Right atrium auricular region (tissue), 2 donors: ENCODE data around the gene DCC. TPM values are rescaled to one million over a fixed set of nuclear protein-coding genes. Genes with fewer than 3 reads are reported as not detected.
"Not testable (repeated sequence)": the region's sequence is repeated elsewhere in the genome, so short reads cannot be mapped to it uniquely, and the experiment has no call there.

ENCODE experiments used
- DNase-seq: peaks from one replicate; pipeline ENCODE4 v3.0.0-alpha.2; 2019; ENCODE audit warnings: low spot score
- H3K27ac ChIP-seq, 2 donors: fragments of 200-600 bp; sonication (generic); 1 replicate in 1 of 2; 2 replicates in 1 of 2; pipeline ENCODE4 v1.5.1; 2016 to 2019
- H3K27me3 ChIP-seq, 2 donors: fragments of 200-600 bp; sonication (generic); one replicate each; pipeline versions ENCODE4 v1.5.1 to v1.6.0; 2017 to 2019
- H3K36me3 ChIP-seq: fragments of 200-600 bp; sonication (generic); one replicate; pipeline ENCODE4 v1.5.1; 2016
- H3K4me1 ChIP-seq, 2 donors: fragments of 200-600 bp; sonication (generic); one replicate each; pipeline versions ENCODE4 v1.5.1 to v1.6.0; 2017 to 2019
- H3K4me3 ChIP-seq, 2 donors: fragments of 200-600 bp; sonication (generic); 1 replicate in 1 of 2; 2 replicates in 1 of 2; pipeline ENCODE4 v1.5.1; 2017 to 2019; ENCODE audit warnings: mild to moderate bottlenecking in 1 of 2, moderate library complexity in 1 of 2
- H3K9me3 ChIP-seq, 2 donors: fragments of 200-600 bp; sonication (generic); one replicate each; pipeline ENCODE4 v1.5.1; 2019
- CTCF ChIP-seq, 2 donors: fragments of 200-600 bp; sonication (generic); IDR thresholded peaks; one replicate each; pipeline ENCODE4 v1.5.1; 2019; ENCODE audit warnings: antibody characterized with exemption in 2 of 2
- total RNA-seq, 2 donors: library from RNA; depleted of rRNA; stranded (reverse); fragments of >200 nt; gene quantifications; one replicate each; pipeline ENCODE4 v1.1.0, GENCODE V29; 2016

DCC gene
- total RNA-seq, 2 donors from 2014 or later: not detected

GRCh38 chr18:53489266-53489665 lies 1149.3 kb downstream of the DCC start:
- DNase-seq: no peak
- Histone ChIP-seq H3K27ac (no peak overlapping the region), H3K9me3 (no peaks in the 10 kb centered on the region), H3K4me1 (no peaks in the 10 kb centered on the region), H3K36me3 (no peaks in the 10 kb centered on the region), H3K4me3 (no peak overlapping the region), H3K27me3 (no peaks in the 10 kb centered on the region)
- TF ChIP-seq CTCF (IDR thresholded peaks at IDR 0.05): no peak

- Histone ChIP-seq H3K9me3 (no peaks in the 10 kb centered on the region), H3K4me1 (no peaks in the 10 kb centered on the region), H3K4me3 (no peak overlapping the region), H3K36me3 (no peaks in the 10 kb centered on the region), H3K27me3 (no peaks in the 10 kb centered on the region), H3K27ac (no peak overlapping the region)
- no peak for DNase-seq
- no peak for TF ChIP-seq CTCF (IDR thresholded peaks at IDR 0.05)
Observed at GRCh38 chr18:53490019-53490418, 1150.0 kb downstream of the DCC start.

GRCh38 chr18:53496028-53496427 lies 1156.0 kb downstream of the DCC start:
- H3K27ac ChIP-seq: no peak overlapping the region
- no peaks in the 10 kb centered on the region for H3K36me3 ChIP-seq
- H3K4me3 ChIP-seq: no peak overlapping the region
- DNase-seq: no peak
- no peaks in the 10 kb centered on the region for H3K9me3 ChIP-seq
- no peaks in the 10 kb centered on the region for H3K27me3 ChIP-seq
- H3K4me1 ChIP-seq: no peaks in the 10 kb centered on the region
- TF ChIP-seq CTCF (IDR thresholded peaks at IDR 0.05): no peak

- Histone ChIP-seq H3K36me3 (no peaks in the 10 kb centered on the region), H3K9me3 (no peaks in the 10 kb centered on the region), H3K4me1 (no peaks in the 10 kb centered on the region), H3K27ac (no peak overlapping the region), H3K27me3 (no peaks in the 10 kb centered on the region), H3K4me3 (no peak overlapping the region)
- TF ChIP-seq CTCF (IDR thresholded peaks at IDR 0.05): no peak
- DNase-seq: no peak
Observed at GRCh38 chr18:53503914-53504441, 1164.0 kb downstream of the DCC start.

GRCh38 chr18:53508529-53508928 lies 1168.5 kb downstream of the DCC start:
- Histone ChIP-seq H3K27me3 (no peaks in the 10 kb centered on the region), H3K4me1 (no peaks in the 10 kb centered on the region), H3K9me3 (no peaks in the 10 kb centered on the region), H3K4me3 (no peak overlapping the region), H3K27ac (no peak overlapping the region), H3K36me3 (no peaks in the 10 kb centered on the region)
- TF ChIP-seq CTCF (IDR thresholded peaks at IDR 0.05): no peak
- DNase-seq: no peak

- H3K27ac ChIP-seq: no peak overlapping the region
- no peaks in the 10 kb centered on the region for H3K36me3 ChIP-seq
- no peak for TF ChIP-seq CTCF (IDR thresholded peaks at IDR 0.05)
- DNase-seq: no peak
- no peaks in the 10 kb centered on the region for H3K4me1 ChIP-seq
- H3K27me3 ChIP-seq: no peaks in the 10 kb centered on the region
- H3K9me3 ChIP-seq: no peaks in the 10 kb centered on the region
- H3K4me3 ChIP-seq: no peak overlapping the region
Observed at GRCh38 chr18:53509886-53510285, 1169.9 kb downstream of the DCC start.

GRCh38 chr18:53511725-53512124 lies 1171.7 kb downstream of the DCC start:
- H3K9me3 ChIP-seq, H3K4me3 ChIP-seq, H3K27me3 ChIP-seq, H3K4me1 ChIP-seq, H3K27ac ChIP-seq, DNase-seq, H3K36me3 ChIP-seq: not testable (repeated sequence)
